HG02852 (cell line): ENCODE results near the gene MRPL12.
"Not testable (repeated sequence)": the region's sequence is repeated elsewhere in the genome, so short reads cannot be mapped to it uniquely, and the experiment has no call there.

Experiments used
- ATAC-seq: cut with Tn5 transposase; IDR thresholded peaks from one replicate; pipeline ENCODE4 v1.9.1; 2021; ENCODE audit warnings: mild to moderate bottlenecking, moderate library complexity; ENCODE audit not compliant: unreplicated experiment

MRPL12 gene

DNA sequence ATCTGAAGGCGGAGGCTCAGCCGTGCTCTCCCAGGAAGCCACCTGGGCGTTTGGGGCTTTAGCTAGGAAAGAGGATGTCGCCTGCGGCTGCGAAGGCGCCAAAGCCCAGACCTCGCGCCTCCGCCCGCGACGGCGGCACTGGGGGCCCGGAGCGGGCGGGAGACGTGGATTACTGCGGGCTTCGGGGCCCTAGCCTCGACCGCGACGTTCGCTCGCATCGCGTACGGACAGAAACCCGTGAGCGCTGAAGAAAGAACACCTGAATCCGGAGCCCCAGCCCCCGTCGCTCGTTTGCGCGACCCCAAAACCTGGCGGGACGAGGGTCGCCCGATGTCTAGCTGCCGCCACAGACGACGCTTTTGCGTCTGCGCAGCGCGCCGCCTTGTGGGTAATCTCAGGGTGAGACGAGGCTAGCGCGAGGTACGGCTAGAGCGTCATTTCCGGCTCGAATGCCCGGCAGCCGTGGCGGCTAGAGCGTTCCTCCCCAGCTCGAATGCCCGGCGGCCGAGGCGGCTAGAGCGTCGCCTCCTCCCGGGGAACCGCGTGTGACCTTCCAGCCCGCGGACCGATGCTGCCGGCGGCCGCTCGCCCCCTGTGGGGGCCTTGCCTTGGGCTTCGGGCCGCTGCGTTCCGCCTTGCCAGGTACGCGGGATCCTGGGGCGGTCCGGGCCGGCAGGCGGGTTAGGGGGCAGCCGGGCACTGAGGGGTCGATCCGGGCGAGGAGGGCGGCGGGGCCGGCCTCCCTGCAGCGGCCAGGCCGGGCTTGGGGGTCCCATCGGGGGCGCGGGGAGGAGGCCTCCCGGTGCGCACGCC, at the start of gene MRPL12:
TSS of gene MRPL12 (plus strand) at position 434 of the 813 bp plus-strand sequence. CDS start at position 569, 135 bp downstream.
- peak; percentile 73 for ATAC-seq

DNA sequence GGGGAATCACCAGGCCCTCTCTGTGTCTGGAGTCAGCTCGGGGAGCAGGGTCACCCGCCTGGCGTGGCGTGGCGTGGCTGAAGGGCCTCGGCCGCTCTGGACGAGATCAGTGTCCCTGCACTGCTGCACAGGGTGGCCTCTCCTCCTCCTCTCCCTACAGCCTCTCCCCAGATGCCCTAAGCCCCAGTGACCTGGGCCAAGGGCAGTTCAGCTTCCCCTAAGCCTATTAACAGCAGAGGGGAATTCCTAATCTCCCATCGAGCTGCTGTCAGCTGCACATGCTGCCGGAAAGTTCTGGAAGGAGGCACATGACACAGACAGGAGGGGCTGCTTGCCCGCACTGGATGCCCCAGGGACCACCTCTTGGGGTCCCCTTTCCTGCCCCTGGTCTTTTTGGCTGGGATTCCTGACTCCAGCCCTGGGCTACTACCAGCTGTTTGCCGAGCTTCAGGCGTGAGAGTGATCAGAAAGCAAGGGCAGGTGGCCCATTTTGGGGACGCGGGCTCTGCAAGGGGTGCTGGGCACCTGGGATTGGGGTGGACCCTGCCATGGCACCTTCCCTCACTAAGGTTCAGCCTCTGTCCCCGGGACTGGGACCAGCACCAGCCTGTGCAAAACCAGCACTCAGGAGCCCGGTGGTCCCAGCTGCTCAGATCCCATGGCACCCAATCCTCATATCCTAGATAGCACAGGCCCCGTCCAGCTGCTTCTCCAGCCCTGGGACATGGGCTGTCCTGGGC, 47.6 kb upstream of the MRPL12 start:
- no peak for ATAC-seq

DNA sequence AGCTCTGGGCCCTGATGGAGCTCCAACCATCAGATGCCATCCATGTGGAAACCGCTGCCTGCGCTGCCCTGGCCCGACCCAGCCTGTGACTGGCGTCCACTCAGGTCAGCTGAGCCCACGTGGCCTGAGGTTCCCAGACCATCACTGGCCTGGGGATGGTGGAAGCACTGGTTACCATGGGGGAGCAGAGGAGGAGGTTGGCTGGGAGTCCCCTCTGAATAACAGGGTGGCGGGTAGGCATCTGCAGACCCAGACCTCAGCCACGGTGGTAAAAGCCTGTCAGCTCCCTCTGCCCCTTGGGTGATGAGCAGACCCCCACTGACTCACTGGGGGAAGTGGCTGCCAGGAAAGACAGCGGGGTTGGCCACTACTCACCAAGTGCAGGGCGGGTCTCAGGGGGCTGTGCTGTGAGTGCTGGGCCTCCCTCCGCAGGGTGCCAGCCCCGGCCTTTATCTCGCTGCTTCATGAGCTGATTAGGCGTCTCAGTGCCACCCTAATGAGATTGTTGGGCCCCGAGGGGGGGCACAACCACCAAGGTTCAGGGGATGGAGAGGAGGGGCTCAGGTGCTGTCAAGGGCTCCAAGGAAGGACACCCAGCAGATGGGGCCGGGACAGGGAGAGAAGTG, 46.9 kb upstream of the MRPL12 start, which contains the start of gene PDE6G:
TSS of gene PDE6G (minus strand) at position 425 of the 626 bp plus-strand sequence. CDS start 3,237 bp downstream, outside the sequence.
- no peak for ATAC-seq

DNA sequence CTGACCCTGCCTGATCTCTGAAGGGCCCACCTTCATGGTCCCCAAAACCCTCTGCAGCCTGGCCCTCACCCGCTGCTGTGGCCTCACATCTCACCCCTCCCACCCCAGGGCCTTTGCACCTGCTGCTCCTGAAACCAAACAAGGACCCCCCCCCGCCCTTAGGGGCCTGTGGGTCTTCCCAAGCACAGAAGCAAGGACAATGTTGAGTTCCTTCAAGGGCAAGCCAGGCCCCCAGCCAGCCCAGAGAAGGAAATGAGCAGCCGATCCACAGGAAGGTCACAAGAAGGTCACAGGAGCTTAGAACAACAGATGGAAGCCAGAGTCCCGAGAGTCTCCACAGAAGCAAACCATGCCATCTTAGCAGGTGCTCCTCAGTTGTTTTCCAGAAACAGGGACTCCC, 46.3 kb upstream of the MRPL12 start:
- ATAC-seq: no peak

DNA sequence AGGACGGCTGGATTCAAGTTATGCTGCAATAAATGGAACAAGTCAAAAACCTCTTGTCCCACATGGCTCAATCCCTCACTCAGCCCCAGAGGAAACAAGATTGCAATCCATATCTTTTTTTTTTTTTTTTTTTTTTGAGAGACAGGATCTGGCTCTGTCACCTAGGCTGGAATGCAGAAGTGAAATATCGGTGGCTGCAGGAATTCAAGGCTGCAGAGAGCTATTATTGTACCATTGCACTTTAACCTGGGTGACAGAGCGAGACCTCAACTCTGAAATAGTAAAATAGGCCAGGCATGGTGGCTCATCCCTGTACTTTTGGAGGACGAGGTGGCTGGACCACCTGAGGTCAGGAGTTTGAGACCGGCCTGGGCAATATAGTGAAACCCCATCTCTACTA, 44.1 kb upstream of the MRPL12 start:
- no peak for ATAC-seq

DNA sequence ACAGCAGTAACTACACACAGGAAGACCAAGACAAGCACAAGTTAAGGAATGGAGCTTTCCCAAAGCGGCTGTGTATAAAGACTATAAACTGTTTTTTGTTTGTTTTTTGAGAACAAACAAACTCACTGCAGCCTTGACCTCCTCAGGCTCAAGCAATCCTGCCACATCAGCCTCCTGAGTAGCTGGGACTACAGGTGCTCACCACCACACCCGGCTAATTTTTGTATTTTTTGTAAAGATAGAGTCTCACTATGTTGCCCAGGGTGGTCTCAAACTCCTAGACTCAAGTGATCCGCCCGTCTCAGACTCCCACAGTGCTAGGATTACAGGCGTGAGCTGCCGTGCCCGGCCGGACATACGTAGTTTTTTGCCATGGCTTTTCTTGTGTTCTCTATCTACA, 42.7 kb upstream of the MRPL12 start:
- no peak for ATAC-seq

DNA sequence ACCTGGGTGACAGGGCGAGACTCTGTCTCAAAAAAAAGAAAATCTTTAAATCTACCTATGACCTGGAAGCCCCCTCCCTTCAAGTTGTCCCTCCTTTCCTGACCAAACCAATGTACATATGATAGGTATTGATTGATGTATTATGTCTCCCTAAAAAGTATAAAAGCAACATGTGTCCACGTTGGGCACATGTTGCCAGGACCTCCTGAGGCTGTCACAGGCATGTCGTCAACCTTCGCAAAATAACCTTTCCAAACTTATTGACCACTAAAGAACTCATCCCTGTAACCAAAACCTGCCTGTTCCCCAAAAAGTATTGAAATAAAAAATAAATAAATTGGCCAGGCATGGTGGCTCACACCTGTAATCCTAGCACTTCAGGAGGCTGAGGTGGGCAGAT, 41.2 kb upstream of the MRPL12 start:
- no peak for ATAC-seq

DNA sequence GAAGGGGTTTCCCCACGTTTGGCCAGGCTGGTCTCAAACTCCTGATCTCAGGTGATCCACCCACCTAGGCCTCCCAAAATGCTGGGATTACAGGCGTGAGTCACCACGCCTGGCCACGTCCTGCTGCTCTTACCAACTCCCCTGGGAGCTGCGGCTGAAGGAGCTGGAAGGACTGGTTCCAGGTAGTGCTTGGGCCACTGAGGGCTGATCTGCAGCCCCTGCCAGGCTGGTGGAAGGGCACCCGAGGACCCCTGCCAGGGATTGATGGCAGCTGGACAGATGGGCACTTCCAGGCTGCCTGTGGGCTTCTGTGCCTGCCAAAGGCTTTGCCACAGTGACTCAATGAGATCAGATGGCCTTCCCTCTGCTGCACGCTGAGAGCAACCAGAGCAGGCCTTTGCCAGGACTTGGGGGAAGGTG, 39.1 kb upstream of the MRPL12 start:
- ATAC-seq: no peak

DNA sequence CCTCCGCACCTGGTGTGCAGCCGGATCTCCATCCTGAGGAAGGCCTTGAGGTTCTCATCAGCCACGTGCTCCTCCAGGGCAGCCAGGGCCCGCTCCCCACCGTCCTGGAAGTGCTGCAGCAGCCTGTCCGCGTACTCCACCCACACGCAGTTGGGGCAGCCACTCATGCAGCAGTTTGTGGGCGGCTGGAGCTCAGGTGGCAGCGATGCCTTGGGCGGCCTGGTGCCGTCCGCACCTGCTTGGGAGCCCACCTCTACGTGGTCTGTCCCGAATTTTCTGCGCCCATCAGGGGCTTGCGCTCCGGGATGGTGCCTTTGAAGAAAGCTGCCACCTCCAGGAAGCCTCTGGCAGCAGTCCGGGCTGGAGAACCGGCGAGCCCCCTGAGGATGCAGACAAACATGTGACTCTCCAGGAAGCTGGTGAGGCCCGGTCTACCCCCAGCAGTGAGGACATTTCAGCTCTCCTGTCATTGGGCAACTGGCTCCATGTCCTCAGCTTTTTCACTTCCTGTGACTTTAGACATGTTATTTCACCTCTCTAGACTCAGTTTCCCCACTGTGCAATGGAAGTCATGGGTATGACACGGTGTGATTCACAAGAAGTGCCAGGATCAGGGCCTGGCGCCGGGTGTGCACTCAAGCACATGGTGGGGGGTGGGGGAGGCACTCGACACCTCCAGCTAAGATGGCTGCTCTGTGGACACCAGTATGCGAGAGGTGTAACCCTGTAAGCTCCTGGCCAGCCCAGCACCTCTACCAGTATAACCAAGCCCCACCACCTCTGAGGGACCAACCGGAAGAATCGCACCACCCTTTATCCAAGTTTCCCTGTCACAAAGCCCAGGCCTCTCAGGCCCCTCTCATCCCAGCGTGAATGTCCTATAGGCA, 37.7 kb upstream of the MRPL12 start:
- ATAC-seq: peak; percentile 8

DNA sequence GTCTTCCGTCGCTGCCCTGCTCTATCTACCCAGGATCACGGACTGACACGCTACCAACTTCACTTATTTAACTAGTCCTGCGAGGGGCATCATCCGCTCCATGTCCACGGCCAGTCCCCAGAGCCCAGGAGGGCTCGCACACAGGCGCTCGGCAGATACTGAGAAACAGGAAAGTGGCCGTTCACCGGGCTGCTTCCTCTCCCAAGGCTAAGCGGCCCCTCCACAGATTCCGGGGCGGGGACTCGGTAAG, 37.1 kb upstream of the MRPL12 start:
- no peak for ATAC-seq

DNA sequence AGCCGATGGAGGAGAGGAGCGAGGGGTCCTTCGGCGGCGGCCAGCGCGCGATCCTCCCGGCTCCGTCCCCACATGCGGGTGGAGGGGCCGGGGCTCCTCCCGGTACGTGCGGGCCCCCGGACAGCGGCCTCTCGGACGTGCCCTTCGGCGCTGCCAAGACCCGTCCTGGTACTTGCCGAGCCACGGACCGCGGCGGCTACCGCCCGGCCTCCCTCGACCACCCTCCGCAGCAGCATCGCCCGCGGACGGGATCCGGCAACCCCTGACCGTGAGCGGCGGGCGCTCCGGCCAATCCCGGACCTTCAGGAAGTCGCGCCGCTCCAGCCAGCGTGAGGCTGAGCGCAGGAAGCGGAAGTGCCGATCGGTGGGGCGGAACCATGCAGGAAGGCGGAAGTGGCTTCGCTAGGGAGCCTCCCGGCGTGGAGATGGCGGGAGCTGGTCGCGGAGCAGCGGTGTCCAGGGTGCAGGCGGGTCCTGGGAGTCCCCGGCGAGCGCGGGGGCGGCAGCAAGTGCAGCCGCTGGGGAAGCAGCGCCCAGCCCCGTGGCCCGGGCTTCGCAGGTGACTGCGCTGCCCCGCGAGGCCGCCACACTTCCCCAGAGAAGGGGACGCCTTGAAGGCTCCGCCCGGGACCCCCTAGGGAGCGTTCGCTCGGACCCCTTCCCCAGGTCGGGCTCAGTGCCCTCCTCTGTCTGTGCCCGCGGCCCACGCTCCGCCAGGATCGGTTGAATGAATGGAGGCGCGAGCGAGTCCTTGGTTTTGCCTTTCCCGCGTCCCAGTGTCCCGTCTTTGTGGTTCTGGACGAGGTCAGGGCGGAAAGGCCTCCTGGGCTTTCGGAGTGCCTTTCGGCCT, 36.6 kb upstream of the MRPL12 start, which contains the start of the genes CCDC137 and OXLD1:
TSS of gene CCDC137 (plus strand) at position 396 of the 850 bp plus-strand sequence. CDS start at position 426, 30 bp downstream.
TSS of gene OXLD1 (minus strand) at position 264 of the 850 bp plus-strand sequence. CDS start at position 236, 28 bp downstream.
- ATAC-seq: peak; percentile 87

DNA sequence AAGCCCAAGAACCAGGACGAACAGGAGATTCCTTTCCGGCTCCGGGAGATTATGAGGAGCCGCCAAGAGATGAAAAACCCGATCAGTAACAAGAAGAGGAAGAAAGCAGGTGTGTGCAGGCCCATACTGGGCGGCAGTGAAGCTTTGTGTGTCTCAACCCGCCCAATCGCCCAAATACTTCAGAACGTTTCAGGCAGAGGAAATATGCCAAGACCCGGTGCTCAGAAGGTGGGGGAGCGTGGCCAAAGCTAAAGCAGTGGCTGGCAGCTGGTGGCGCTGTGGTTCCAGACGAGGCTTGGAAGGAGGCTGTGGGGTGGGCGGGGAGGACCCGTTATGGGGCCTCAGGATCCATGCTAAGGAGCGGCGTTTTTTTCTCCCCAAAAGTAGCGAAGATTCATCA, 35.4 kb upstream of the MRPL12 start:
- no peak for ATAC-seq

DNA sequence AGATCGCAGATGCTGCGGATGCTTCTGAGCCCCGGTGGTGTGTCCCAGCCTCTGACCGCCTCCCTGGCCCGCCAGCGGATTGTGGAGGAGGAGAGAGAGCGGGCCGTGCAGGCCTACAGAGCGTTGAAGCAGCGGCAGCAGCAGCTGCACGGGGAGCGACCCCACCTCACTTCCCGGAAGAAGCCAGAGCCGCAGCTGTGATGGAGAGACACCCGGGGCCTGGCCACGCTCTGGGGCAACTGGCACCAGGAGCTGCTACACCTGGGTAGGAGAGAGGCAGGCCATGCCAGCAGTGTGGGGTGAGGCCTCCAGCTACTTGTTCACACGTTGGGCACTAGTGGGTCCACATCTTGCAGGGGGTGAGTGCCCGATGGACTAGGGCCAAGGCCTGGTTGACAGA, 30.7 kb upstream of the MRPL12 start:
- ATAC-seq: no peak

DNA sequence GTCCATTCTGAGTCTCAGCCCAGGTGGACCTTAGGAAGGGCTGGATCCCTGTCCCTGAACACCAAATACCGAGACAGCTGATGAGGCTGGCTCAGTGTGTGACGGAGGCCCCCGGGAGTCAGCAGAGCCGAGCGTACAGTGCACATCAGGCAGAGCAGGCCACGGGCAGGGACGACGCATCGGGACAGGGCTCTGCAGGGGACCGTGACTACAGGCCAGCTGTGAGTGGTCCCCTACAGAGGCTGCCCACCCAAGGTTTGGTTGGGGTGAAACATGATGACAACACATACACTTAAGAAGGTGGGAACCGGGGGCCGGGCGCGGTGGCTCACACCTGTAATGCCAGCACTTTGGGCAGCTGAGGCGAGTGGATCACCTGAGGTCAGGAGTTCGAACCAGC, 30.2 kb upstream of the MRPL12 start:
- no peak for ATAC-seq

DNA sequence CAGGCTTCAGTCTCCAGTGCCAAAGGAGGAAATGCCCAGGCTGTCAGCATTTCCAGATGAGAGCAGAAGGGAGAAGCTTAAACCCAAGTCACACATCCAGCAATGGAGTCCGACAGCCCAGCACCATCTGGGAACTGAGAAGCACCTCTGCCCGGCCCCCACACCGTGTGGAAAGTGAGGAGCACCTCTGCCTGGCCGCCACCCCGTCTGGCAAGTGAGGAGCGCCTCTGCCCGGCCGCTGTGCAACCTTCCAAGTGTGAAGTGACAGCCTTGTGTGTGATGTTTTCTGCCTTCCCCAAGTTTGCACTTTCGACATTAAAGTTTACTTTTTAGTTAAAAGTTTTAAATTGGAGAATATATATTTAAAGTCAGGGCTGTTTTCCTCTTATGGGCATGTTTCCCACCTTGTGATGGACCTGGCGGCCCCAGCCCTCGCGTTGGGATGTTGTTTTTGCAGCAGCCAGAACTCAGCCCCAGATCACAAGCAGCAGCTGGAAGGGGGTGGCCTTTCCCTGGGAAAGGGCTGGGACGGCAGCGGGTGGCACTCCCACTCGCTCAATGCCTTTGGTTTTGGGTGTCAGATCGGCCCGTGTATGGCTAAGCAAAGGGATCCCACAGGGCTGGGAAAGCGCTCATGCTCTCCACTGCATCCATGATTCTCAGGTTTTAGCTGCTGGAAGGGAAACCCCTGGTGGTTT, 29.5 kb upstream of the MRPL12 start:
- ATAC-seq: no peak

DNA sequence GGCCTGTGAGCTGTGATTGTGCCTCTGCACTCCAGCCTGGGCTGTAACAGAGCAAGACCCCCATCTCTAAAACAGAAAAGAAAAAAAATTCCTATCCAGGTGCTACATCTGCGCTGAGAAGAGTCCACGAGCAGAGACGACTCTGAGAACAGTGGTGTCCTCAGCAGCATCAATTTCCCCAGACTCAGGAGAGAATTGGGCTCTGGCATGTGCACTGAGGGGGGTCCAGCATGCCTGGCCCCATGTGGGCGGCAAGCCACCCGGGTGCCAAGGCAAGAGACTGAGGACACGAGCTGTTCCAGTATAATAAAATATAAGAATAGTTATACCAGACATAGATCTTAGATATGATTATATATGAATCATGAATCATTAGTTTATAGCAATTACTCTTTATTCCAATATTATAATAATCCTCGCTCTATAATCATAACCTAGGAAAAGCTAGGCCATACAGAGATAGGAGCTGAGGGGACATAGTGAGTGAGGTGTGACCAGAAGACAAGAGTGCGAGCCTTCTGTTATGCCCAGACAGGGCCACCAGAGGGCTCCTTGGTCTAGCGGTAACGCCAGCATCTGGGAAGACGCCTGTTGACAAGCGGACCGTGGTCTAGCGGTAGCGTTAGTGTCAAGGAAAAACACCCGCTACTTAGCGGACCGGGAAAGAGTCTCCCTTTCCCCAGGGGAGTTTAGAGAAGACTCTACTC, 27.5 kb upstream of the MRPL12 start:
- not testable (repeated sequence) for ATAC-seq

DNA sequence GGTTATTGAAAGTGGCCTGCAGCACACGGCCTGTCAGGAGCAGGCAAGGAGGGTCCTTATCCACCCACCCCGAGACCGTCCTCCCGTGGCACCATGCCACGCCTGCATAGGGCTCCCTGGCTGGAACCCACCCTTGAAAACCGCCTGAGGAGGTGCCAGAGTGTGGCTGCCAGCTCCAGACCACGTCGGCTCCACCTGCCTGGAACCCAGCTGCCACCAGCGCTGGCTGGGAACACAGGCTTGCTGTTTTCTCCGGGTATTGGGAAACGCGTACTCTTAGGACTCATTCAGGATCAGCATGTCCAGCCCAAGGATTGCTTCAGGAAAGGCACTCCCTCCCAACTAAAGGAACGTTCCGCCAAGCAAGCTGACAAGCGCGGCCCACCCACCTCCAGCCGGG, 26.3 kb upstream of the MRPL12 start:
- ATAC-seq: no peak

DNA sequence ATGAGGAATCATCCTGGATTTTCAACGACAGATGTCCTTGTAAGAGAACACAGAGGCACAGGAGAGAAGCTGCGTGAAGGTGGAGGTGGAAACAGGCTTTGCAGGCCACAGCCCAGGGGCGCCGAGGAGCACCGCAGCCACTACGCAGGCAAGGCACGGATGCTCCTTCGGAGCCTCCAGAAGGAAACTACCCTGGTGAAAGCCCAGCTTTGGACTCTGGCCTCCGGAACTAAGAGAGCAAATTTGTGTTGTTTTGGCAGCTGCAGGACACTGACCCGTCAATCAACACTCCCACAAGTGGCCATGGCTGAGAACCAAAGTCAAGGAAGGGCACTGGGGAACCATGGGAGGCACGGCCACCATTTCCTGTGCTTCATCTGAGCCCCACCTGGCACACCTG, 23.0 kb upstream of the MRPL12 start:
- ATAC-seq: no peak

DNA sequence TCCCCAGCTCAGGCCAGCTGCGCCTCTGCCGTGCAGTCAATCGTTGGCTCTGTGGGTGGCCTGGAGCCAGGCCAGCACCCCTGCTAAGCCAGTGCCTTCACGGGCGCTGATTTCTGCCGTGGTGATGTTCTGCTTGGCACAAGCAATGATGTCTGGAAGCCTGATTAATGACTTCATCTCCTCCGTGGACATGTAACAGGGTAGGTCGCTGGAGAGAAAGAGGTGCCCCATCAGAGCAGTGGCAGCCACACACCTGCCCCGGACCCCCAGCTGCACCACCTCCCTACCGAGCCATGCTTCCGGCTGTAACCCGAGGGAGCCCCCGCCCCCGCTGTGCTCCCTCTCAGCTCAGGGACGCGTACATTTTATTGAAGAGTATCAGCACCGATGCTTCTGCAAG, 21.5 kb upstream of the MRPL12 start:
- no peak for ATAC-seq
